D341Med (cell line): ENCODE results near the gene TMEM86A.
A peak's percentile ranks its signal among the peaks of the same experiment; 100 is the strongest.

Experiments used
- DNase-seq: peaks from one replicate; pipeline ENCODE4 v3.0.0; 2012; ENCODE audit warnings: low spot score

The TMEM86A gene

DNA sequence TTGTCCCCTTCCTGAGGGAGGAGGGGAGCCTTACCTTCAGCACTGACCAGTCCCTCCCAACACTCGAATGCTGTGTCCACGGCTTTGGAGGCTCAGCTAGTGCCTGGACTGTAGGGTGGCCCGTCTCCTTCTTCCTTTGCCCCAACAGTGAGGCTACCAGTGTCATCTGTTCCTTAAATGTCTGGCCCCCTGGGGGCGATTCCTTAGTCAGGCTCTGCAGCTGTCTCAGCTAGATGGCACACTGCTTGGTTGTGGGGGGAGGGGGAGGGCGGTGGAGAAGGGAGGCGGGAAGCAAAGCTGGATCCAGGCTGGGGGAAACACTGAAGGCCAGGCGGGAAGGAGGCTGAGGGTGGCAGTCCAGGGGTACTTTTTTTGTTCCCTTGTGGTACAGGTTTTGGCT lies 27.5 kb downstream of the TMEM86A start, which contains the start of gene IGSF22:
IGSF22 (minus strand) TSS at position 149 of the 400 bp plus-strand sequence. CDS start 1,952 bp downstream, outside the sequence.
- no peak for DNase-seq

DNA sequence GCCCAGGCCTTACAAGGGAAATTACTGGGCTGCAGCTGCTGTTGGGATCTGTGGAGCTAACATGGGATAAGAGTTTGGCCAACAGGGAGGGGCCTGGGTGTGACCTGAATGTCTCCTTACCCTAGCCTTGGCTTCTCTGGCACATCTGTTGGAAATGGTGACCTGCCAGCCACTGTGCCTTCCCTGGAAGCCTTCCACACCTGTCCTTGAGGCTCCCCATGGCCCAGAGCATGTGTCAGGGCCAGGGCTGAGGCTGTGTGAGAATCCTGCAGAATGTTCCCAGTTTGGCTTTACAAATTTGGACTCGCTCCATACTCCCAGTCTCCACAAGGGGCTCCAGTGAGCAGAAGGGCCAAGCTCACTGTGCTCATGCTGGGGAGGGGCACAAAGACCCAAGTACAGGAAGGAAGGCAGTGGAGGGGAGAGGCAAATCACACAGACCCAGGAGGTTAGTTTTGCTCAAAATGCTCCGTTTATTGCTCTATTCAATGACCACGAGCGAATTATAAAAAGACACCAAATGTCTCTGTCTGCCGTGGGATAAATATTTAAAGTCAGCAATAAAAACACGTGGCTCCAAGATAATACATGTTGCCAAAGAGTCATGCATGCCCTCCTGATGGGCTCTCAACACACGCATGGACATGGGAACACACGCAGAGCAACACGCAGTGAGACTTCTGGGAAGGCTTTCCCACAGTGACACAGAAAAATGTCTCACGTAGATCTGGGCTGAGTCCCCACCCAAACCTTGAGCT lies 29.1 kb downstream of the TMEM86A start:
- DNase-seq = peak; percentile 75

DNA sequence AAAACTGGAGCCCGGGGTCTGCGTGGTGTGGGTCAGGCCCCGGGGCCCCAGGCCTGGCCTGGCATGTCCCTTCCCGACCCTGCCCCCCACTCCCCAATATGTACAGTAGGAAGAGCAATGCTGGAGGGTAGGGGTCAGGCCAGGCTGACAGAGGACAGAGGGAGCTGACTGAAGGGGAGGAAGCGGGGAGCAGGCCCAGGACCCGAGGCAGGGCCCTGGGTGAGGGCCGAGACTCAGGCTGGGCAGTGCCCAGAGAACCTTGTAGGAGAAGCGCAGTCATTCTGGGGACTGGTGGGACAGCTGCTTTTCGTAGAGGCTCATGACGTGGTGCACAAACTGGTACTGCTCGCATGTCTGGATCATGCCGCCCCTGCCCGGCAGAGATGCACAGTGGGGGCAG lies 30.1 kb downstream of the TMEM86A start:
- no peak for DNase-seq

DNA sequence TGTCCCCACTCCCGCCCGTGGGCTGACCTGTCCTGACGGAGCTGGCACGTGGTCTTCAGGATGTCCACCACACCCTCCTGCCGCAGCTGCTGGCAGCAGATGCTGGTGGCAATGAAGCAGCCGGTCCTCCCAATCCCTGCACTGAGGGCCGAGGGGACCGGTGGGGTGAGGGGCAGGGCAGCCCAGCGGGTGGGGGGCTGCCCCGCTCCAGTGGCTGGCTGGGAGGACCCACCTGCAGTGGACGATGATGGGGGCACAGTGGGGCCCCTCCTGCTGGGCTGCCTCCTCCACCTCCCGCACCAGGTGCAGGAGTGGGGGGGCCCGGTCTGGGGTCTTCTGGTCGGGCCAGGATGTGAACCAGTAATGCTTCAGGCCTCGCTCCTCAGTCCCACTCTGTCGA lies 30.8 kb downstream of the TMEM86A start:
- no peak for DNase-seq

DNA sequence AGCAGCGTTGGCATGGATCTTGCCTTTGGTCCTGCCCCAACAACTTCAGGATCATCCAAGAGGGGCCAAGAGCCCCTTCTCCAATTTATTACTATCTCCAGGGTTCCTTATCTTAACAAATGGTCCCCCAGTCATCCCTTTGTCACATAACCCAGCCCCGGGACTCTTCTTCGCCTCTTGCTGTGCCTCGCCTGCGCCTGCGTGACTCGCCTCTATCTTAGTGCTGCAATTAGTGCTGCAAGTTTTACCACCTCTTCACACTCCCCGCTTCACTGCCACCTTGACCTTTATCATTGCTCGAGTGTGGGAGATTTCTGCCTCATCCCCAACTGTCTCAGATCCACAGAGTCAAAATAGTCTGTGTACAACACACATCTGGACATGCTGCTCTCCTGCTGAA lies 31.4 kb downstream of the TMEM86A start:
- no peak for DNase-seq

DNA sequence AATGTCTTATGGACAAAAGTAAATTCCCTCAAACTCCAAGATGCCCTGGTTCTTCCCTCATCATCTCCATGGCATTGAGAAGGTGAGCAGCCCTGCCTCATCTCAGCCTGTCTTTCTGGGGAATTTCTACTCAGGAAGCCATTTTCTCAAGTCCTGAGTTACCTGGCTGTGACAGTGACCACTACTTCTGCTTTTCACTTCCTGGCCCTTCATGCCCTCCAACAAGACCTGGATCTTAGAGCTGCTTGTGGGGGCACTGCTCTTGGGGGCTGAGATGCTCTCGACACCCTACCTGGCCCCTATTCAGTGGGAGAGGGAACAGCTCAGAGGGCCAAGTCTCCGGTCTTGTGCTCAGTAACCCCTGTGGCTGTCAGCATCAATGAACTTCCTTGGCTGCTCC lies 32.9 kb downstream of the TMEM86A start:
- no peak for DNase-seq

DNA sequence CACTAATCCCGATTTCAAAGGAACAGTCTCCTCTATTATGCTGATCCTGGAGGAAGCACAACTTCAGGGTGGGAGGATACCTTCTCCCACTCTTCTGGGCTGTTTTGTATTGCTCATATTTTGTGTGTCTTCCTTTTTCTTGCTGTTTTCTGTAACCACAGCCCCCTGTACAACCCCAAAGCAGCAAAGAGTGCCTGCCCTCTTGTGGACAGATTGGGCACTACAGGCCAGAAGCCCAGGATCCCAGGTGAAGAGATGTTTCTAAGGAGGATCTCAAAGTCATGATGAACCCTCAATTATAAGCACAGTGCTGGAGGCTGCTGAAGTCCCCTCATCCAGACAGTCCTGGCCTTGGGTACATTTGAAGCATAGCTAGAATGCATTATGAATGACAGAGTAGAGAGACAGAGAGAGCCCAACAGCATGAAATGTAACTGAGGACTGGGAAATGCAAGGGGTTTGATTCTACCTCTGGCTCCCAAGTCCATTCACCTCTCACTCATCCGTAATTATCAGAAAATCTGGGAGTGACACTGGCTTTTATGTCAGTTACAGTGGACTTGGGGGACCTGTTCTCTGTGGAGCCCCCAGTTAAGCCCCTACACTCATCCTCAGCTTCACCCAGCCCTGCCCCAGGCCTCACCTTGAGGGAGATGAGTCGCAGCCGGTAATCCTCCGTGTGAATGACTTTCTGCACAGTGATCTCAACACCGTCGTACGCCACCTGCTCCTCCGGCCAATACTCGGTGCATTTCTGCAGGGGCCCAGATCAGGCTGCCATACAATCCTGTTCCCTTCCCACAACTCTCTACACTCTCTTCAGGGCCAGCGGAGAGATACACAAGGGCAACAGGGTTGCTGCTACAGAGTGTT lies 33.6 kb downstream of the TMEM86A start:
- DNase-seq = peak; percentile 71

DNA sequence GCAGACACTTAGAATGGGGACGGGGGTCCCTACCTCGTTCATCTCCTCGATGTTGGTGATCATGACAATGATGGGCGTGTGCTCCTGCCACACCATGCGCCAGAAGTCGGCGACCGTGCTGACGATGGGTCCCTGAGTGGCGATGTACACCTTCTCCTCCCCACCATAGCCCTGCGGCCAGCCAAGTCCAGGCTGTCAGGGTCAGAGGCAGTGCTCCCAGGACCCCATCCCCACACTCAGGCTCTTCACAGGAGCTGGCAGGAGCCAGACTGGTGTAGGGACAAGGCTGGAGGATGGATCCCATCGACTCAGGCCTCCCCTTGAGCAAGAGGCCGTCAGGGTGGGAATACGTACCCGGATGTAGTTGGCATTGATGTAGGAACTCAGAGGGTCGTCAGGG lies 34.6 kb downstream of the TMEM86A start:
- DNase-seq = no peak

DNA sequence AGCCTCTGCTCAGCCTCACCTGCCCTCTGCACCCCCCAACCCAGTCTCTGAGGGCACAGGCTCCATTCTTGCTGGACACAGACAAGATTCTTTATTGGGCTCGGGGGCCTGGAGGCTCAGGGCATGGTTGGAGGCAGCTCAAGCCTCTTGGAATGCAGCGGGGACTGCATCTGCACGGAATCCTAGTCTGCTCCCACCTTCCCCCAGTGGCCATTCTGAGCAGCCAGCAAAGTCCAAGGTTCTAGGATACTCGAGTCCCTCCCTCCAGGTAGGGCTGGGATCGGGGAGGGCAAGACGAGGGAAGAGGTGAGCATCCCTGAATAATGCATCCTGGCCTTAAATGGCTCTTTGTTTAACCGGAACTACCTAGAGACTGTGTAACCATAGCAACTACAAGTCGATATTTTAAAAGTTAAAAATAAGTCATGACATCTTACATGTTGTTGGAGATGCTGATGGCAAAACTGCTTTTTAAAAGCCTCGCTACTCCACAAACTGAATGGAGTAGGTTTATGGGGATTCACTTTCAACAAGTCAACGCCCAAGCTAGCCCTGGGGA lies 38.1 kb downstream of the TMEM86A start:
- no peak for DNase-seq

DNA sequence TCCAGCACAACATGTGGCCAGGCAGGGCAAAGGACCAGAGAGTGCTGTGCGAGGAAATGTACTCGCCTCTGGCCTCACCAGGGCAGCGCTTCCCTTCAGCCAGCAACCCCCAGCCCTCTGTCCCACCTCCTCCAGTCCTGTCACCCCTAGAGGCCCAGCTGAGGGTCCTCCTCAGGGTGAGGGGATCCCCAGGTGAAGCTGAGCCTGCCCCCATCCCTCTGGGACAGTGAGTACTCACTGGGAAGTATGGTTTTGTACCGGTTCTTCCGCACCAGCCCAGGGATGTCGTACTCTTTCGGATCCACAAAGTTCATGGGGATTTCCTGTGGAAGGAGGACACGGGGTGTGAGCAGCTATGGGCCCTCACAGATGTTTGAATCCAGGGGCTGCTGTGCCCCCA lies 39.1 kb downstream of the TMEM86A start:
- DNase-seq = no peak

DNA sequence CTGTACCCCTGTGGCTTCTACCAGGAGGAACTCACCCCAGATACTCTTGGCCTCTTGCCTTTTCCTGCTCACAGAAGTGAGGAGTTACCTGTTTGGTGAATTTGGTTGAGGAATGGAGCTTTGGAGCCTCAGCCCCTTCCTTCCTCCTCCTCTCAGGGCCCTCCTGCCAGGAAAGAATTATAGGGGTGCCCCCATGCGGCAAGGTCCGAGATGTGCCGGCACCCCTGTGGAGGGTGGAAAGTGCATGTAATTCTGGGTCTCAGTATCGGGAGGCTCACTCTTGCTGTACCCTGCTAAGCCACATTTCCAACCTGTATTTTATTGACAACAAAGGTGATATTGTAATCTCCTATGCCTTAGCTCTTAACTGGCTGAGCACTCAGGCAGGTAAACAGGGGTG lies 41.1 kb downstream of the TMEM86A start:
- no peak for DNase-seq

DNA sequence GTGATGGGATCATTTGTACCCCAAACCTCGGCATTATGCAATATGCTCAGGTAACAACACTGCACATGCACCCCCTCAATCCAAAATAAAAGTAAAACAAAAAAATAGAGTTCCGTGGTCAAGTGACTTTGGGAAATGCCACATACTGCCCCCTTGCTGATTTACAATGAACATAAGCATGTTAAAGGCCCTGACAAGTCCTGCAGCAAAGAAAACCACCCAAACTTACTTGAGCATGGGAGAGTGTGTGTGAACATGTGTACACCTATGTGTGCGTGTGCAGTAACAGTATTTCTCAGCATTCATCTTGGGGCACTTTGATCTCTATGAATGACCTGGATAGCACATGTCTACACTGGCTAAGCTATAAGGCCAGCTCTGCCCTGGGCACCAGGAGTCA lies 43.2 kb downstream of the TMEM86A start:
- DNase-seq = no peak

DNA sequence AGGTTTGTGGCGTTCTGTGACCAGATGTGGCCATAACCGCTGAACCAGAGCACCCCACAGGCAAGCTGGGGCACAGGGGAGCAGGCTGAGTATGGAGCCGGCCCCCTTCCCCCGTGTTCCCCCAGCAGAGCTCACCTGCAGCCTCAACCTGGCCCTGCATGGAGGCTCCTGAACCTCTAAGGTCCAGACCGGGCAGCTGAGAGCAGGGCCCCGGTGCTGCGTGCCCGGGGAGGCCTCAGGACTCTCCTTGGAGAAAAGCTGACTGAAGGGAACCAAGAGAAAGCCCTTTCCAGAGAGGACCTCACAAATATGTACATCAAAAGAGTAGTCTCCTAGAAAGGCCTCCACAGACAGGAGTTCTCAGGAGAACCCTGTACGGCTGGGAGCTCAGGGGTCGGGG lies 44.8 kb downstream of the TMEM86A start:
- DNase-seq = no peak

DNA sequence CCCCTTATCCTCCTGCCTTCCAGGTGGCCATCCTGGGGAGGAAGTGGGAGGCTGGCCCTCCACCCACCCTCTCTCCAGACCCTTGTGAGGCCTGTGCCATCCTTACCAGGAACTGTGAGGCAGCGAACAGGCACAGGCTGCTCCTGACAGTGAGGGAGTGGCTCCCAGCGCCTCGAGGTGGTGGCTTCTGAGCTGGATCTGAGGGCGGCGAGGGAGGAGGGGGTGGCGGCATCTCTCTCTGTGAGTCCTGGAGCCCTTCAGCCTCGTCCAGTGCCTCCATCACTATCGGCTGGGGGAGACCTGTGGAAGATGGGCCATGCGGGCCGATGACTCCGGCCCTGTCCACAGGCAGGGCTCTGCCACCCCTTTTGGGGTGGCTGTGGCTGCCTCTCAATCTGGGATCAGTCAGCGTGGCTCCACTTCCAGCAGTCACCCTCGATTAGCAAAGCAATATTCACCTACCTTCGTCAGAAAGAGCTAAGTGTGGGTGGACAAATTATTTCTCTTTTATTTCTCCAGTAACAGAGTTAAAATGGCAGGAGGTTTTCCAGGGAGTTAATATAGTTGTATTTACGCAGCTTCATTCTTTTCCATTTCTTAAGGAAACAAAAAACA lies 45.4 kb downstream of the TMEM86A start:
- no peak for DNase-seq

DNA sequence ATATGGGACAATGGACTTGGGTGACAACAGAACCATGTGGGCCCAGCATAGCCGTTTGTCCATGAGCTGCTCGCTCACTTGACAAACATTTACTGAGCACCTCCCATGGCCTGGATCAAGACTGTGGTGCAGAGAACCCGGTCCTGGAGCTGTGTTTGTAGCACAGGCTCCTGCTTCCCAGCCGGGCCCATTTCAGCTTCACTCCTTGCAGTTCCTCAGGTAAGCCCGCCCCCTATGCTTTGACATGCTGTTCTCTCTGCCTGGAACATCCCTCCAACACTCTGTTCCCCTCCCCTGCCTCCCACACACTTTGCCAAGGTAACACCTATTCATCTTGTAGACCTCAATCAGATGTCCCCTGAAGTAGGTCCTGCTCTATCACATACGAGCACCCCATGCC lies 46.7 kb downstream of the TMEM86A start:
- no peak for DNase-seq

DNA sequence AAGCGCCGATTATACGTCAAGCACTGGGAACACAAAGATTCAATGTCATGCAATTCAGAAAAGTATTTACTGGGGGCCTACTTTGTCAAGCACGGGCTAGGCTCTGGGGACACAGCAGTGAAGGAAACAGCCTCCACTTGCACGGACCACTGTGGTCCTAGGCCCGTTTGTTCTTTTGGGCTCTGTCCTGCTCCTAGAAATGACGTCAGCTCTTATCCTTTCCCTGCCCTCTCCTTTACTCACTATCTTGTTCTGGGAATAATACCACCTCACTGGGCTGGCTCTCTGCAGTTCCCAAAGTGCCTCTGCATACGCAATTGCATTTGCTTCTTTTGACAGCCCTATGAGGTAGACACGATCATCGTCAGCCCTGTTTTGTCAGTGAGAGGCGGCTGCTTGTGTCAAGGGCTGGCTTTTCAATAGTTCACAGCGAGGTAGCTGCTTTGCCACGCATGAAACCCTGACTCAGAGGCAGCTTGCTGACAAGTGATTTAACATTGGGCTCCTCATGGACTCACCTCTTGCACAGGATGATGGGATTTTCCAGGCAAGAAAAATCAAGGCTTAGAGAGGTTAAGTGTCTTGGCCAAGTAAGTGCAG lies 50.3 kb downstream of the TMEM86A start:
- DNase-seq = no peak

DNA sequence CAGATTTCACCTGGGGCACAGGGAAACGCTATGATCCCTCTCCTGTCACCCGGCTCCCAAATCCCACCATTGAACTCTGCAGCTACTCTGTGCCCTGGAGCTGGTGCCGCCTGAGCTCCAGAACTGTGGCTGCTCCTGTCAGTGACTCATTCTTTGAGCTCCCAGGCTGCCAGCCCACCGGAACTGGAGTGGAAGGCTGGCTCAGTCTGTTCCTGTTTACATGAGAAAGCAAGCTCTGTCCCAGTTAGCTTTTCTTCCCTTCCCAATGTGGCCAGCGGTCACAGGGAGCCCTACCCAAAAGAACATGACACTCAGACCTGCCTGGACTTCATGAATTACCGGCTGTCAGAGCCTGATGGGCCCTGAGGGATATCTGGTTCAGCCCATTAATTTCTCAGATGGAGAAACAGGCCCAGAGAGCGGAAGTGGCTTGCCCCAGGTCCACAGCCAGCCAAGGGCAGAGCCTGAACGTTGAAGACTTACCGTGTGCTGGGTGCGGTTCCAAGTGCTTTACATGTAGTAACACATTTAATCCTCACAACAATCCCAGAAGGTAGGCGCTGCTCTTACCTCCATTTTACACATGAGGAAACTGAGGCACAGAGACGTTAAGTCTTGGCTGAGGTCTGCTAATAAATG lies 51.2 kb downstream of the TMEM86A start:
- DNase-seq = no peak

DNA sequence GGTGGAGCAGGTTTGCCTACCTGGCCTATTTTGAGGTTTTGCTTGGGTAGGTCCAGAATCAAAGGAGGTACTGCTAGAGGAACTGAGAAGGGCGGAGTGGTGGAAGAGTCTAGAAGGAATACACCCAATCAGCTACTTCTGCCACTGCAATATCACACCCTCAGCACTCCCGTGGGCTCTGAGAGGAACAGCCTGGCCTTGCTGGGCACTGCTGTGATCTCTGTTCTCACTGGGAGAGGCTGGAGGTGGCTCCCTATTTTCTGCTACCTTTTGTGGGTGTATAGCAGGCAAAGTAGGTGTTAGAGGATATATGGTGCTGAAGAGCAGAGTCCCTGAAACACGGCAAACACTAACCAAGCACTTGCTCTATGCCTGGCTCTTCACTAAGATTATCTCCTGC lies 52.4 kb downstream of the TMEM86A start:
- no peak for DNase-seq

DNA sequence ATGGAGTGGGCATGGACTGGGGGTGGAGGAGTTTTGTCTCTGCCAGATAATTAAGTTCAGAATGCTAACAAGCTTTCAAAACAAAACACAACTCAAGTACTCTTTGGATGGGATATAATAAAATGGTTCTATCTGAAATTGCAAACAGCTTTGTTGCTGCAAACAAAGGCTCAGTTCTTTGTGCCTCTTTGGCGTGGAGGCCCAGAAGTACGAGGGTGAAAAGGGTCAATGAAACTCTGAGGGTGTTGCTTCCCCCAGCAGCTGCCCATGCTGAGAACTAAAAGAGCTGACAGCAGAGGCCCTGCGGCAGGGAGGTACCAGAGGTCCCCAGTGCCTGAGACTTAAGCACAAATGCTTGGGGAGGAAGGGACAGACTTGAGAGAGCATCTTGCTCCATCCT lies 53.9 kb downstream of the TMEM86A start:
- DNase-seq = no peak

DNA sequence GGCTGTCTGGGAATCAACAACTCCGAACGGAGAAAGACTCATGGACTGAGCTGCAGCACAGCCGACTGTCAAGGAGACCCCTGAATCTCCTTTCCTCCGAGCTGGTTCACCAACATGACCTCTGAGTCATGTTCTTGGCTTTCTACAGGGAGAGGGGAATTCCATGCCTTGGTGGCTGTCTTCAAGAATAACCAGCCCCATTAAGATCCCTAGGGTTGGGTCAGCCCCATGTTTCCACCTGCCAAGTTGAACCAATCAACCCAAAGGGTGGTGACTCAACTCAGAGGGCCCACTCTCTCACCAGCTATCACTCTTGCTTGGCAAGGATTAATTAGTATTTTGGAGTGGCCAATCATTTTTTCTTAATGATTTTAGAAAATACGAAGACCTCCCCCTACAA lies 55.7 kb downstream of the TMEM86A start:
- DNase-seq = no peak
